GM21526 (cell line): ENCODE data around the gene PTPRN2.

Experiments
- ATAC-seq: cut with Tn5 transposase; IDR thresholded peaks from one replicate; pipeline ENCODE4 v1.9.1; 2021; ENCODE audit warnings: moderate library complexity; ENCODE audit not compliant: unreplicated experiment, low FRiP score

Gene PTPRN2

DNA sequence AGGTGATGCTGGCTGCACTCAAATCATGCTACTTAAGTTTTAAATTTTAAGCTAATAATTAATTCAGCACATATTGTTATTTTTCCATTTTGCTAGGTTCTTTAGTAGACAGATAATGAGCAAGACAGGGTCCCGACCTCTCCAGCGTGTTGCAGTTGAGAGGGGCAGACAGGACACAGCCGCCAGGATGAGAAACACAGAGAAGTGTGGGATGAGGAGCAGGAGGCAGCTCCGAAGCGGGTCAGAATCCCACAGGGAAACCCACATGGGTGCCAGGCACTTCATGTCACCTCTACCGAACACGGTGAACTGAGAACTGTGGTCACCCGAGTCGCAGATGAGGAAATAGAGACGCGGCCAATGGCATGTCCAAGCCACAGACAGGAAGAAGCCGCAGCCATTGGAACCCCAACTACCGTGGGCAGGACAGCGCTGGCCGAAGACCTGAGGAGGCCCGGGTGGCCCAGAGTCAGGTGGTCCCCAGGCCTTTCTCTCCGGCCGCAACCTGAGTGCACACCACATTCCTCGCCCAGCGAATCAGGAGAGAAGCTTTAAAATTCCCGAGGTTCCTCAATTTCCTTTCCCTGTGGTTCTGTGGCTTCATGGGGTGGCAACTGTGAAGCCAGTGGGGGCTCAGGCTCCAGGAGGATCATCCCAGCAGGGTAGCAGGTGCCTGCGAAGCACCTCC lies 1037.9 kb downstream of the PTPRN2 start:
- ATAC-seq: no peak

DNA sequence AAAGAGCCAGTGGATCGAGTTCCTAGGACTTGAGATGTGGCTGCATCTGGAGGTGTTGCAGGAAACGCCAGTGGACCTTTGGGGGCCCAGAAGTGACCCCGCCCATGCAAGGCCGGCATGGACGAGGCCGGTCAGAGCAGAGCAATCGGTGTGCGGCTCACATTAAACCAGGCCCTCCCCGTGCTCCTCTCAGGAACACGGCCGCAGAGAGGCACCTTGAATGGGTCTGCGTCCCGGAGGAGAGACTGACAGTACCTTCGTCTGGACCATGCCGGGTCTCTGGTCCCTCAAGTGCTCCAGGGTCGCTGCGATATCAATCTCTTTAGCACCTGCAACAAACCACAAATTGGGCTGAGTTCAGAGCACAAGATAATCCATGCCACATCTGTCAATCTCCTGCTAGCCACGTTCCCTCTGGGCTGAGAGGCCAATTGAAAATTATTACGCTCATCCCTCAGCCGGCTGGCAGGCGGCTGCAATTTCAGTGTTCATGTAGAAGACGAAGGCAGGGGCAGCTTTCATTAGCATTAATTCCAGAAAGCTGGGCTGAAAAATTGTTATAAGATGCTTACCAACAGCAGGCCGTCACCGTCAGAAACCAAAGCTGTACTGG lies 1038.8 kb downstream of the PTPRN2 start:
- no peak for ATAC-seq

DNA sequence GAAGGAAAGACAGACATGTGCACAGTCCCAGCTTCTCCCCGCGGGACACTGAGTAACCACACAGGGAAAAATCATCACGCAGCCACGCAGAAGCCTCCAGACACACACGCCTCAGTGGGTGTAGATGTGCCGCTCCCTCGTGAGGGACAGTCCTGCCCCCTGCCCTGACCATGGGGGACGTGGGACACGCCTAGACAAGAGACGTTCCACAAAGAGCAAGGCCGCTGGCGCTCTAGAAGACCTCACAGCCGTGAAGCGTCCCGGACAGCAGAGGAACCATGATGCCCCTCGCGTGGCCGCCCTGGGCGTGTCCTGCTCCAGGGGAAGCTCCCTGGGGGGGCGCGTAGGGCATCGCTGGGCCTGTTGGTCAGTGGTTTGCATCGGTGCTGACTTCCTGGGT lies 1040.0 kb downstream of the PTPRN2 start:
- ATAC-seq: no peak

DNA sequence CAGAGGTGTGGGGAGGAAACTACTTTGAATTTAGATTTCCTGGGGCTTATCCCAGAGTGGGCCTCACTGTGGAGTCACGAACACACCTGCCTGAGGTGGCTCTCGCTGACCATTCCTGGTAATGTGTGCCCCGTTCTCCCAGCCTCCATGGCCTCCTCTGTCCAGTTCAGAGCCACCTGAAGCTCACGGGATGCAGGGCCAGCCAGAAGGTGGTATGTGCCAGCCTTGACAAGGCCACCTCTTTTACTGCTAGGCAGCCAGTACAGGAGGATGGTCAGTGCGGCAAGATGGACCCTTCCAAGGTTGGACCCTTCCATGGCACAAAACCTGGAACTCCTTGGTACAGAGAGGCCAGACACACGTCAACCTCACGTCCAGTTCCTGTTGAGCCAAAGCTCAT lies 1040.5 kb downstream of the PTPRN2 start:
- ATAC-seq: no peak

DNA sequence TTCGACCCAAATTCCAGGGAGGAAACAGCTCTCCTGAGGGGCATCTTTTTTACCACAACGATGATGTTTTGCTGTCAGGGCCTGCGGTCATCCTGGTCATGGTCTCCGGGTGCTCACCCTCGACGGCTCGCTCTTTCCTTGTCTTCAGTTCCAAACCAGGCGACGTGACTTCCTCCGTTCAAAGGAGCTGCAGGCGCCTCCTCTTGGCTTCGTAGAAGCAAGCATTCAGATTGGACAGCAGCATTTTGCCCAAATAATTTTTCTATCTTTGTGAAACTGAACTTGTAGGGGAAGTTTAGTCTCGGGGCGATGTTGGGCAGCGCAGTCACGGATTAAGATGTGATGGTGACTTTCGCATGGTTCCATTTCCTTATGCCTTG lies 1042.0 kb downstream of the PTPRN2 start:
- no peak for ATAC-seq

DNA sequence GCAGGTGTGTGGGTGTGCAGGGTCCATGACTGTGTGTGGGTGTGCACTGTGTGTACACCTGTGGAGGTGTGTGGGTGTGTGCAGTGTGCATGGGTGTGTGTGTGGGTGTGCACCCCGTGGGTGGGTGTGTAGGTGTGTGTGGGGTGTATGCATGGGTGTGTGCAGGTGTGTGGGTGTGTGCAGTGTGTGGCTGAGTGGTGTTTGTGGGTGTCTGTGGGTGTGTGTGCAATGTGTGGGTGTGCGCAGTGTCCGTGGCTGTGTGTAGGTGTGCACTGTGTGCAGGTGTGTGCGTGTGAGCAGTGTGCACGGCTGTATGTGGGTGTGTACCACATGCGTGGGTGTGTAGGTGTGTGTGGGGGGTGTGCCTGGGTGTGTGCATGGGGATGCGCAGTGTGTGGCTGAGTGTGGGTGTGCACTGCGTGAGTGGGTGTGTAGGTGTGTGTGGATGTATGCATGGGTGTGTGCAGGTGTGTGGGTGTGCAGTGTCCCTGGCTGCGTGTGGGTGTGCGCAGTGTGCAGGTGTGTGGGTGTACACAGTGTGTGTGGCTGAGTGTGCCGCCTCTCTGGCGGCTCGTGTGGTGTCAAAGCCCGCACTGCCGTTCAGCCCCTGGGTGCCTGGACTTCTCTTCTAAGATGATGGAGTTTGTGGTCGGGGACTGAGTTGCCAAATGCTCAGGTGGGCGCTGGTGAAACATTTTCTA lies 1042.5 kb downstream of the PTPRN2 start:
- no peak for ATAC-seq

DNA sequence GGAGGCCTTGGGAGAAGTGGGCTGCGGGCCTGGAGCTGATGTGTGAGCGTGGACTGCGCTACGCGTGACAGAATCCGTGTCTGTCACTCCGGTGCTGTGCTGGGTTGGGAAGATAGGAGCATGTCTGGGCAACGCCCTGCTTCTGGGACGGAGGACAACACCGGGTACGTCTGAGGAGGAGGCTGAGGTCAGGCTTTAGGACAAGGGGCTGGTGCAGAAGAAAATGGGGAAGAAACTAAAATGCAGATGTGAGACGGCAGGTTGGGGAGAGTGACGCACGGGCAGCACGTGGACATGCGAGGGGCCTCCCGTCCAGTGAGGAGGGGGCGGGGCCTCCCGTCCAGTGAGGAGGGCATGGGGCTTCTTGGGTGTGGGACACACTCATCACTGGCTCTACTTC lies 1043.4 kb downstream of the PTPRN2 start:
- no peak for ATAC-seq

DNA sequence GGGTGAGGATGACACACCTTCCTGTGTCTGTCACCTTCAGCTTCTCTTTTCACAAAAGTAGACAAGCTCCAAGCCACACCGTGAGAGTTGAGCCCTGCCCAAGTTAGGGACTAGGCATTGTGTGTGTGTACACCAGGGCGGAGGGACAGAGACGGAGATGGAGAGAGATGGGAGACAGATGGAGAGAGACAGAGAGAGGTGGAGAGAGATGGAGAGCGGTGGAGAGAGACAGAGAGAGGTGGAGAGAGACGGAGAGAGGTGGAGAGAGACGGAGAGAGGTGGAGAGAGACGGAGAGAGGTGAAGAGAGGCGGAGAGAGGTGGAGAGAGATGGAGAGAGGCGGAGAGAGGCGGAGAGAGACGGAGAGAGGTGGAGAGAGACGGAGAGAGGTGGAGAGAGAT lies 1043.8 kb downstream of the PTPRN2 start:
- ATAC-seq: no peak

DNA sequence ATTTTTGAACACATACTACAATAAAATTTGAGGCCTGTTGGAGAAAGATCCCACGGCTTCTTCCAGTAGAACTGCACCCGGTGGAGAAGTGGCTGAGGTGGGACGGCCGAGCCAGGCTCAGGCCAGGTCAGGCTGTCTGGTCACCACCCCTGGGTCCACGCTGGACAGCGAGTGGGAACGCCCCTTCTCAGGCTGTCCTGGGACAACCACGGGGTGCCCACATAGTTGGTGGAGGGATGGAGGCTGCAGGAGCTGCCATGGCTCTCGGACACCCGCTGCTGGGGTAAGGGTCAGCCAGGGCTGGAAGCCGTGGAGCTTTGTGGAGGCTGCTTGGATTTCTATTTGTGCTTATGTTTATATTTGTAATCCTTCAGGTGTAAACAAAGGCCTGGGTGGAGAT lies 1044.3 kb downstream of the PTPRN2 start:
- ATAC-seq: no peak

DNA sequence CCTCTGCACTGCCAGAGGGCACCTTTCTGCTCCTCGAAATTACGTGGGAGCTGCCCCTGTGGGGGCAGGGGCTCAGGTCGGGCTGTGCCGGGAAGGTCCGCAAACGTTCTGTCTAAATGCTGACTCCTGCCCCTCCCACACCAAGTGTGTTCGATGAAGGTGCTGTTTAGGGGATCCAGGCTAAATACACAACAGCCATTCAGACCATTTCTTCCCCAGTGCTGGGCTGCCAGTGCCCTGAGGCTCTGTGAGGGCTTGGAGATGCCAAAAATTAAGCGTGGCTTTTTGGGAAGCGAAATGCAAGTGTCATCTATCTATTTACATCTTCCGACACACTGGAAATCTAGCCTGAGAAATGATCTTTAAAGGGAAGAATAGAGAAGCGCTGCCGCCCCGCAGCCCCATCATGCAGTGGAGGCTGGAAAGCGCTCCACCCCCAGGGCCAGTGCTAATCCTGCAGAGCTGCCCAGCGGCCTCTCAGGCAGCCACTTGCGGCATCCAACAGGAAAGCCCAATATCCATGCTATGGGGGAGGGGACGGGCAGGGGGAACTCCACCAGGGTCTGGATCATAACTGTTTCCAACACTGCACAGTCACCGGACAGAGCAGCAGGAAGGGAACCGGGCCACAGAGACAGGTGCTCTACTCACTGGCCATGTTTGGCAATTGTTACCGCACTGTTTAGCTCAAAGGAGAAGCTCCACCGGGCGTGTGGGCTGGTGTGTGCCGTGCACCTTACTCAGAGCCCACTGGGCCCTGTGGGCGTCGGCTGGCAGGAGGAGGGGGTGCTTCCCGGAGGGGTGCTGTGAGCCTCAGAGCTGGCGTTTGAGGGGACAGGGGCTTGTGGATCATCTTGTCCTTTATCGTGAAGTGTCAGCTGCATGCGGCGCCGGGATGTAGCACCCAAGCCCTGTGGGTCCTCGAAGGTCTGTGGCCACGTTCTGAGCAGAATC lies 1045.3 kb downstream of the PTPRN2 start:
- no peak for ATAC-seq

DNA sequence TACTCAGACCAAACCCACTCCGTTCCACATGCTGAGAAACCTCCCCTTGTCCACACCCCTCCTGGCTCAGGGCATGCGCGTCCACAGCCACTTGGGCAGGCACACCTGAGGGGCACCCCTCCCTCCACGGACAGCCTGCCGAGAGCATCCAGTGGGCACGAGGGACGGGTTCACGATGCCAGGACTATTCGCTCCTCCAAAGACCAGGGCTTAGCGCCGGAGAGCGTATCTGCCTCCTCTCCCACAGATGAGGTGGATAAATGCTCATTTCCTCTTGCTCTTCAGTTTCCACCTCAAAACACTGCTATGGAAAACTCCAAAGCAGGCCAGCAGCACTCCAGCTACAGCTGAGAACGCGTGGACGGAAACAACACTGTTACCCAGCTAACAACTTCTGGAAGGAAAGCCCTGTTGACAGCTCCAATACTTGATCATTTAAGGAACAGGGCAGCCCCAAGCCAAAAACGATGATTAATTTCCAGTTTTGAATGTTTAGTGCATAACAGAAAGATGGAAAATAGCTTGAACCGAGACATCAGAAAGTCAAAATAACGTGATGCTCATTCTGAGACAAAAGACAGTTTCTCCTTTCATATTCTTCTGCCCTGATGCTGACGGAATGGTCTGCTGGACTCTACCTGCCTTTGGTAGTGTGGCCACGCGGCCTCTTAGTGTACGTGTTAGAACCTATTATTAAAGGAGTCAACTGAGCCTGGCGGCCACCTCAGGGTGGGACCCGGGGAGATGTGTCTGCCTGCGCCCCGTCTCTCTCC lies 1046.1 kb downstream of the PTPRN2 start:
- ATAC-seq: no peak

DNA sequence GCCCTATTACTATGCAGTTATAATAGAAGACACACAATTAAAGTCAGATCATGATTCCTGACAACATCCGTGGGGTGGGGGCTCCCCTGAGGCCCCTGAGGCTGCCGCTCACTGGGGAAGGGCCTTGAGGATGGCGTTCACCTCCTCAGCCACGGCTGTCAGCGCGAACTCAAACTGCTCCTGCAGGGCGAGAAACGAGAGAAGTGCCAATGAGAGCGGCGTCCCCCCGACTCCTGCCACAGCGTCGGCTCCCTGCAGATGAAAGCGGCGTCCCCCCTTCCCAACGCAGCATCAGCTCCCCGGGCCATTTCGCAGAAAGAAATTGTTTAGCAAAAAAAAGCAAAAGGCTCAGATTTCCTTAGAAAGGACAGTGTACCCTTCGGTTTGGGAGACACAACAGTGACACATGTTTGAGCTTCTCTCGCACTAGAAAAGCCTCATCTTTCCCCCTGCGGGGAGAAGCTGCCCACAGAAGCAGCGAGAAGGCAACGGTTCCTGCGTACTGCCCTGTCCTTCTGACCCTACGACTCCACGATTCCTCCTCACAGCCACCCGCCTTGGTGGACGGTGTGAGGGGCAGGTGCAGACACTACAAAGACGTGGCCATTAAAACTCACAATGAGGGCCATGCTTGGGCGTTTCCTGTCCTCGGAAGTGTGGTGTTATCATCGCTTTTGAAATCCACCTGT lies 1046.9 kb downstream of the PTPRN2 start:
- ATAC-seq: no peak

DNA sequence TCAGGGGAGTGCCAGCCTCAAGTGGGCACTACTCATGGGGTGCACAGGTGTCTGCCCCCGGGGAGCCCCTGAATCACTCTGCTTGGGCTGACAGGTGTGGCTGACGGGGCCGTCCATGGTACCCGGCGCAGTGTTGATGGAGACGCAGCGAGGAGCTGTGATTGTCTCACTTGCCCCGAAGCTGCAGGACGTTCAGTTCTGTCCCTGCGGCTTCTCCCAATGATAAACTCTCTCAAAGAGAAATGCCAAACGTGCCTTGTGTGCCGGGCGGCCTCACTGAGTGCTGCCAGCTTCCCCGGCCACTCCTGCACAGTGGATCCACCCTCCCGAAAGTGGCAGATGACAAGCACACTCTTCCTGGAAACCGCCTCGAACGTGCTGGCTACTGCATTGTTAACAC lies 1047.6 kb downstream of the PTPRN2 start:
- no peak for ATAC-seq

DNA sequence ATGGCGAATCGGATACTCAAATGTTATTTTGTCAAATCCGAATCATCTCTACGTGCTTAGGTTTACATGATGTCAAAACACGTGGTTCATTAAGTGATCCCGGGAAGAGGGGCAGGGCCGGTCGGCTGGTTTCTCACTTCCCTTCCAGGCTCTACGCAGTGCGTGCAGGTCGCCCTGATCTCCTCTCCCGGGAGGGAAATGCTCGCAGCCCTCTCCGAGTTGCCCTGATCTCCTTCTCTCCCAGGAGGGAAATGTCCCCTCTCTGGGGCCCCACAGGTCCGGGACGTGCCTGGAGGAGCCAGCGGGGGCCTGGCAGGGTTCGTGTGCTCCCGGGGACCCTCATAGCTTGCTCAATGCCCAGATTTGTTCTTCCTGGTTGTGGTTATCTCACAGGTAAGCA lies 1048.1 kb downstream of the PTPRN2 start:
- ATAC-seq: no peak

DNA sequence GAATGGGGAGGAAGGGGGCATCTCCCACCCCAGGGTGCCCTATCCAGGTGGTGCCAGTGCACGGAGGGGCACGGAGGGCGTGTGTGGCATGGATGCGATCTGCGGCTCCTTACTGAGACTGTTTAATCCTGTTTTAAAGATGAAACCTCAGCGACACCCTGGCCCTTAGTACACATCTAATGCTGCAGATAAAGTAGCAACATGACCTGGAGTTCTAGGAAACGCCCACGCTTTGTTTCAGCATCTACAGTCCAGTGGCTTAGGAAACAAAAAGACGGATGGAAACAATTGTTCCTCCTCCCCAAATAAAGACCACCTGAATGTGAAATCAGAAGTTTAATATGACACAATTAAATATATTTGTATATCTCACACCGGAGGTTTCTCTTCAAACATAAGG lies 1048.9 kb downstream of the PTPRN2 start:
- no peak for ATAC-seq

DNA sequence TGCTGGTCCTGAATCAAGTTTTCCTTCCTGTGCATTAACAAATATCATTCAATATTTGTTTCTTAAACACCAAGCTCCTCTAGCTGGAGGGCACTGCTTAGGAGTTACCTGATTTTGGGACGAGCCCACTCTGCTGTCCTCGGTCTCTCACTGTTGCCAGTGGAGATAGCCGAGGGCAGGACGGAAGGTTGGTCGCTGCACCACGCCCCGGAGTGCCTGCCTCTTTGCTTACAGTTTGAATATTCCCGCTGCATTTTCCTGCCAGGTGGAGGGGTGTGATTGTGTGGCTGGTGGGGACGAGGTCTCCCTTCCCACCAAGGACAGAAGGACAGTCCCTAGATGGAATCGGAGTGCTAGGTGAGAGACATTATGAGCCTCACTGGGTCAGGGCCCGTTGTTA lies 1049.3 kb downstream of the PTPRN2 start:
- no peak for ATAC-seq

DNA sequence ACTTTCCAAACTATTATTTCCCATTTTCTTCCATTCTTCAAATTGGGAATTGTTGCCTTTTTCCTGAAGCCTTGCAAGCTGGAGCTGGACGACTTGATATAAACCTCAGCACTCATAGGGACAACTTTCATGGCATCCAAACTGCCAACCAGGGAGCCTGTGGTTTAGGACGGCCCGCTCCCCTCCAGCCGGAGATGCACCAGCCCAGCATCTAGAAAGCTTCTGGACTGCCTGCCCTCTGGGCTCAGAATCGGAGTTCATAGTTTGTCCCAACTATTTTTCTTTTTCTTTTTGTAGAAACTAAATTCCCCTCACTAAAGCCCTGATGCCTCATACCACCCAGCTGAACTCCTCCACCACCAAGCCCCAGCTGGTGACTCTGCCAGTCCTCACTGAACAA lies 1050.6 kb downstream of the PTPRN2 start:
- ATAC-seq: no peak

DNA sequence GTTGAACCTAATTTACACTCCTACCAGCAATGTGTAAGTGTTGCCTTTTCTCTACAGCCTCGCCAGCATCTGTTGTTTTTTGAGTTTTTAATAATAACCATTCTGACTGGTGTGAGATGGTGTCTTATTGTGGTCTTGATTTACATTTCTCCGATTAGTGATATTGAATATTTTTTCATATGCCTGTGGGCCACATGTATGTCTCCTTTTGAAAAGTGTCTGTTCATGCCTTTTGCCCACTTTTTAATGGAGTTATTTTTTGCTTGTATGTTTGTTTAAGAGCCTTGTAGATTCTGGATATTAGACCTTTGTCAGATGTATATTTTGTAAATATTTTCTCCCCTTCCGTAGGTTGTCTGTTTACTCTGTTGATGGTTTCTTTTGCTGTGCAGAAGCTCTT lies 1055.6 kb downstream of the PTPRN2 start:
- no peak for ATAC-seq

DNA sequence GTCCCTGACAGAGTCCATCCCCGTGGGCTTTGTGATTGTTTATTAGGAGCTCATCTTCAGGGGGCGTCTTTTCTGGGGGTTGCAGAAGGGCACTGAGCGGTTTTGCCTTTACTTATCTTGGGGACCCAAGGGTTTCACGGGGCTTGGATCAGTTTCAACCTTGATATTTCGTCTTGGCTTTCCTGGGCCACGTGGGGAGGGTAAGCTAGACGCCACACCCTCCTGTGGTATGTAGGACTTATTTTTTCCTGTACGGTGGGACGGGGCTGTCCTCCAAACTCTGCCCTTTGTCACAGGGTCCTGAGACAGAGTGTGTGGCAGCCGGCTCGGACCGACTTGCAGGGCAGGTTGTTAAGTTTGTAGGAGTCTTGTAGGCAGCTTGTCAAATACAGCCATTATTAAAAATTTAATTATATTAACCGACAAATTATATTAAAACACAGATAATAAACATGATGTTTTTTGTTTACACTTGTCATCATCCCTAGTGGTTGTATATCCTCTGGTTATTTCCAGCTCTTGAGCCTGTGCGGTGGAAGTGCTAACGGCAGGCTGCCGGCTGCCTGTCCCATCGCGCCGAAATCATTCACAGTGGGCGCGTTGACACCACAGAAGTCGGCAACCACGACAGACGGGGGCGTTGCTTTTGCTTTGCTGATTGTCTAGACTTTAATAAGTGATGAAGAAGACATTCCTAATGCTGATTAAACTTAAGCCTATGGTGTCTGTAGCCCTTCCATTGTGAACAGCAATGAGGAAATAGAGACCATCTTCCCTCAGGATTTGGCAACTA lies 1057.7 kb downstream of the PTPRN2 start:
- ATAC-seq: no peak
